Liver (tissue), 9 donors: ENCODE measurements around the gene CHERP. TPM values are rescaled to one million over a fixed set of nuclear protein-coding genes. Genes with fewer than 3 reads are reported as not detected.
A peak's percentile ranks its signal among the peaks of the same experiment; 100 is the strongest.

Experiments
- DNase-seq: peaks from one replicate; pipeline ENCODE4 v3.0.0-alpha.2; 2017; ENCODE audit warnings: low spot score
- H3K27ac ChIP-seq, 2 donors: one replicate each; pipeline ENCODE4 v1.7.0; 2013; ENCODE audit warnings: inconsistent platforms in 2 of 2, low read length in 2 of 2, control low read depth in 1 of 2, low read depth in 1 of 2, mild to moderate bottlenecking in 1 of 2
- H3K27me3 ChIP-seq, 4 donors: one replicate each; pipeline versions ENCODE4 v1.6.1 to v1.7.0; 2013; ENCODE audit warnings: low read length in 3 of 4, inconsistent platforms in 1 of 4, mild to moderate bottlenecking in 1 of 4, moderate library complexity in 1 of 4; ENCODE audit not compliant: control insufficient read depth in 4 of 4, insufficient read depth in 4 of 4
- H3K36me3 ChIP-seq, 4 donors: one replicate each; pipeline versions ENCODE4 v1.6.1 to v1.7.0; 2013; ENCODE audit warnings: low read length in 3 of 4, mild to moderate bottlenecking in 3 of 4, low read depth in 1 of 4, moderate library complexity in 1 of 4; ENCODE audit not compliant: control insufficient read depth in 4 of 4, insufficient read depth in 3 of 4
- H3K4me1 ChIP-seq, 4 donors: one replicate each; pipeline versions ENCODE4 v1.6.1 to v1.7.0; 2013; ENCODE audit warnings: low read length in 3 of 4, mild to moderate bottlenecking in 3 of 4, moderate library complexity in 1 of 4; ENCODE audit not compliant: control insufficient read depth in 4 of 4, insufficient read depth in 4 of 4
- H3K4me3 ChIP-seq, 3 donors: one replicate each; pipeline versions ENCODE4 v1.6.1 to v1.7.0; 2013; ENCODE audit warnings: low read length in 3 of 3, control low read depth in 1 of 3, low read depth in 1 of 3, mild to moderate bottlenecking in 1 of 3
- H3K9ac ChIP-seq, 2 donors: one replicate each; pipeline ENCODE4 v1.7.0; 2013; ENCODE audit warnings: low read length in 2 of 2, mild to moderate bottlenecking in 2 of 2, moderate library complexity in 2 of 2, control low read depth in 1 of 2, low read depth in 1 of 2
- H3K9me3 ChIP-seq, 4 donors: one replicate each; pipeline versions ENCODE4 v1.6.1 to v1.7.0; 2013; ENCODE audit warnings: low read length in 3 of 4; ENCODE audit not compliant: control insufficient read depth in 4 of 4
- EGR1 ChIP-seq, 2 donors: IDR thresholded peaks; 2 replicates each; pipeline ENCODE4 v1.6.1; 2016 to 2018; ENCODE audit warnings: antibody characterized with exemption in 2 of 2, low read depth in 2 of 2
- FOXA1 ChIP-seq: IDR thresholded peaks from 2 replicates; pipeline ENCODE4 v1.6.1; 2016; ENCODE audit warnings: antibody characterized with exemption
- FOXA2 ChIP-seq: IDR thresholded peaks from 2 replicates; pipeline ENCODE4 v1.6.1; 2016; ENCODE audit warnings: antibody characterized with exemption
- GABPA ChIP-seq, 2 donors: IDR thresholded peaks in 1 of 2; conservative IDR thresholded peaks in 1 of 2; 2 replicates each; pipeline ENCODE4 v1.6.1; 2016; ENCODE audit warnings: antibody characterized with exemption in 2 of 2, mild to moderate bottlenecking in 1 of 2, moderate library complexity in 1 of 2
- HNF4A ChIP-seq, 2 donors: conservative IDR thresholded peaks; 2 replicates each; pipeline ENCODE4 v1.6.1; 2016; ENCODE audit warnings: antibody characterized with exemption in 2 of 2, mild to moderate bottlenecking in 2 of 2
- HNF4G ChIP-seq: IDR thresholded peaks from 2 replicates; pipeline ENCODE4 v1.6.1; 2016; ENCODE audit warnings: antibody characterized with exemption
- JUND ChIP-seq, 2 donors: IDR thresholded peaks; 2 replicates each; pipeline ENCODE4 v1.6.1; 2016; ENCODE audit warnings: antibody characterized with exemption in 2 of 2
- NR2F2 ChIP-seq: IDR thresholded peaks from 2 replicates; pipeline ENCODE4 v1.6.1; 2016; ENCODE audit warnings: antibody characterized with exemption
- RAD21 ChIP-seq, 2 donors: IDR thresholded peaks; 2 replicates each; pipeline ENCODE4 v1.6.1; 2016; ENCODE audit warnings: antibody characterized with exemption in 2 of 2, mild to moderate bottlenecking in 2 of 2
- REST ChIP-seq: IDR thresholded peaks from 2 replicates; pipeline ENCODE4 v1.6.1; 2016; ENCODE audit warnings: antibody characterized with exemption, mild to moderate bottlenecking
- RXRA ChIP-seq, 2 donors: IDR thresholded peaks; 2 replicates each; pipeline ENCODE4 v1.6.1; 2017 to 2018; ENCODE audit warnings: antibody characterized with exemption in 2 of 2, mild to moderate bottlenecking in 1 of 2
- SP1 ChIP-seq: IDR thresholded peaks from 2 replicates; pipeline ENCODE4 v1.6.1; 2018; ENCODE audit warnings: antibody characterized with exemption, mild to moderate bottlenecking
- TAF1 ChIP-seq: conservative IDR thresholded peaks from 2 replicates; pipeline ENCODE4 v1.6.1; 2016; ENCODE audit warnings: antibody characterized with exemption, mild to moderate bottlenecking
- YY1 ChIP-seq: IDR thresholded peaks from 2 replicates; pipeline ENCODE4 v1.6.1; 2016; ENCODE audit warnings: antibody characterized with exemption, mild to moderate bottlenecking
- WGBS: extraction: QIAGEN DNeasy Blood & Tissue Kit; methylation state at CpG from one replicate; pipeline ENCODE4 v1.1.7; 2013; 5-methylcytosine and 5-hydroxymethylcytosine counted together
- polyA plus RNA-seq, 2 donors: library from polyadenylated mRNA; stranded (reverse) in 1 of 2; unstranded in 1 of 2; fragments of 200-250 nt in 1 of 2; fragments of >200 nt in 1 of 2; fragmentation: Nextera tagmentation in 1 of 2; extraction: Ambion mirVana in 1 of 2; gene quantifications; one replicate each; pipeline versions ENCODE4 v1.2.1 to v1.2.3, GENCODE V29; 2013 to 2015
- total RNA-seq, 2 donors: library from RNA; depleted of rRNA; stranded (reverse); fragments of >200 nt; gene quantifications; one replicate each; pipeline ENCODE4 v1.2.3, GENCODE V29; 2014
- TF ChIP-seq, protein P1 (sequence below): fragments of 150-350 bp; IDR thresholded peaks from 2 replicates; pipeline ENCODE4 v1.5.1; 2017; ENCODE audit warnings: improper control_type of control experiment, low read depth, low read length; ENCODE audit not compliant: missing input control
- TF ChIP-seq, protein P2 (sequence below): IDR thresholded peaks from 2 replicates; pipeline ENCODE4 v1.6.1; 2016; ENCODE audit warnings: antibody characterized with exemption
- TF ChIP-seq, protein P3 (sequence below): IDR thresholded peaks from 2 replicates; pipeline ENCODE4 v1.6.1; 2016; ENCODE audit warnings: antibody characterized with exemption
- TF ChIP-seq, protein P4 (sequence below): IDR thresholded peaks from 2 replicates; pipeline ENCODE4 v1.6.1; 2016; ENCODE audit warnings: antibody characterized with exemption
- donor health status: healthy.
- donor health status: healthy.
- donor health status: healthy.
- donor health status: healthy.
- donor health status: healthy.

The CHERP gene
- total and polyA plus RNA-seq, 4 donors: 8.5 to 14.0 (median 9.0) TPM

- no peak for DNase-seq
- TF ChIP-seq GABPA (IDR thresholded peaks at IDR 0.05 in 1 of 2, conservative IDR thresholded peaks at IDR 0.05 in 1 of 2) (no peak), SP1 (no peak), RXRA (IDR thresholded peaks at IDR 0.05) (no peak), EGR1 (IDR thresholded peaks at IDR 0.05; ENCODE audit: low read depth in 2 of 2) (no peak), RAD21 (IDR thresholded peaks at IDR 0.05) (no peak), NR2F2 (no peak), REST (no peak), TAF1 (no peak), JUND (IDR thresholded peaks at IDR 0.05) (no peak), FOXA2 (no peak), YY1 (no peak), HNF4A (conservative IDR thresholded peaks at IDR 0.05) (no peak), FOXA1 (no peak), HNF4G (no peak)
- TF ChIP-seq, protein P1, sequence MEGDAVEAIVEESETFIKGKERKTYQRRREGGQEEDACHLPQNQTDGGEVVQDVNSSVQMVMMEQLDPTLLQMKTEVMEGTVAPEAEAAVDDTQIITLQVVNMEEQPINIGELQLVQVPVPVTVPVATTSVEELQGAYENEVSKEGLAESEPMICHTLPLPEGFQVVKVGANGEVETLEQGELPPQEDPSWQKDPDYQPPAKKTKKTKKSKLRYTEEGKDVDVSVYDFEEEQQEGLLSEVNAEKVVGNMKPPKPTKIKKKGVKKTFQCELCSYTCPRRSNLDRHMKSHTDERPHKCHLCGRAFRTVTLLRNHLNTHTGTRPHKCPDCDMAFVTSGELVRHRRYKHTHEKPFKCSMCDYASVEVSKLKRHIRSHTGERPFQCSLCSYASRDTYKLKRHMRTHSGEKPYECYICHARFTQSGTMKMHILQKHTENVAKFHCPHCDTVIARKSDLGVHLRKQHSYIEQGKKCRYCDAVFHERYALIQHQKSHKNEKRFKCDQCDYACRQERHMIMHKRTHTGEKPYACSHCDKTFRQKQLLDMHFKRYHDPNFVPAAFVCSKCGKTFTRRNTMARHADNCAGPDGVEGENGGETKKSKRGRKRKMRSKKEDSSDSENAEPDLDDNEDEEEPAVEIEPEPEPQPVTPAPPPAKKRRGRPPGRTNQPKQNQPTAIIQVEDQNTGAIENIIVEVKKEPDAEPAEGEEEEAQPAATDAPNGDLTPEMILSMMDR: no peak
- TF ChIP-seq, protein P2, sequence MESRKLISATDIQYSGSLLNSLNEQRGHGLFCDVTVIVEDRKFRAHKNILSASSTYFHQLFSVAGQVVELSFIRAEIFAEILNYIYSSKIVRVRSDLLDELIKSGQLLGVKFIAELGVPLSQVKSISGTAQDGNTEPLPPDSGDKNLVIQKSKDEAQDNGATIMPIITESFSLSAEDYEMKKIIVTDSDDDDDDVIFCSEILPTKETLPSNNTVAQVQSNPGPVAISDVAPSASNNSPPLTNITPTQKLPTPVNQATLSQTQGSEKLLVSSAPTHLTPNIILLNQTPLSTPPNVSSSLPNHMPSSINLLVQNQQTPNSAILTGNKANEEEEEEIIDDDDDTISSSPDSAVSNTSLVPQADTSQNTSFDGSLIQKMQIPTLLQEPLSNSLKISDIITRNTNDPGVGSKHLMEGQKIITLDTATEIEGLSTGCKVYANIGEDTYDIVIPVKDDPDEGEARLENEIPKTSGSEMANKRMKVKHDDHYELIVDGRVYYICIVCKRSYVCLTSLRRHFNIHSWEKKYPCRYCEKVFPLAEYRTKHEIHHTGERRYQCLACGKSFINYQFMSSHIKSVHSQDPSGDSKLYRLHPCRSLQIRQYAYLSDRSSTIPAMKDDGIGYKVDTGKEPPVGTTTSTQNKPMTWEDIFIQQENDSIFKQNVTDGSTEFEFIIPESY: no peak
- TF ChIP-seq, protein P3, sequence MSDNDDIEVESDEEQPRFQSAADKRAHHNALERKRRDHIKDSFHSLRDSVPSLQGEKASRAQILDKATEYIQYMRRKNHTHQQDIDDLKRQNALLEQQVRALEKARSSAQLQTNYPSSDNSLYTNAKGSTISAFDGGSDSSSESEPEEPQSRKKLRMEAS: no peak
- TF ChIP-seq, protein P4, sequence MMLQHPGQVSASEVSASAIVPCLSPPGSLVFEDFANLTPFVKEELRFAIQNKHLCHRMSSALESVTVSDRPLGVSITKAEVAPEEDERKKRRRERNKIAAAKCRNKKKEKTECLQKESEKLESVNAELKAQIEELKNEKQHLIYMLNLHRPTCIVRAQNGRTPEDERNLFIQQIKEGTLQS: no peak
- no peaks in the 10 kb centered on the region for H3K36me3 ChIP-seq
- H3K9me3 ChIP-seq: no peaks in the 10 kb centered on the region
- 89% methylated on average over 11 of the region's 11 CpGs for WGBS
- no peak overlapping the region for H3K4me3 ChIP-seq
- H3K4me1 ChIP-seq: peaks cover 13 to 58% (median 32%) of the 10 kb centered on the region in 4 donors
- H3K9ac ChIP-seq: no peak overlapping the region
- no peaks in the 10 kb centered on the region for H3K27me3 ChIP-seq
- H3K27ac ChIP-seq: peak overlapping the region; percentile 69 to 78
These were observed 43.7 kb upstream of the CHERP start for GRCh38 chr19:16585808-16586476.
